GM12878 (cell line): ENCODE measurements around the gene TBC1D22B. TPM values are rescaled to one million over a fixed set of nuclear protein-coding genes. Genes with fewer than 3 reads are reported as not detected.
"Not testable (repeated sequence)": the region's sequence is repeated elsewhere in the genome, so short reads cannot be mapped to it uniquely, and the experiment has no call there.

Experiments used
- ATAC-seq: fragments of 200-7000 bp; cut with Tn5 transposase; 3 replicates; pipeline ENCODE4 v1.9.1; 2020; ENCODE audit warnings: mild to moderate bottlenecking, moderate library complexity
- BruUV-seq: library from RNA; stranded (reverse); fragments of 400-500 nt; replicated peaks from 2 replicates; lab custom pipeline; 2021; lab: Mats Ljungman, UMichigan
- CTCF ChIA-PET: fragments of 300-600 bp; sonication (Branson Sonifier 250); formaldehyde crosslinking; extraction: SDS; loops from one replicate; lab custom pipeline; 2021; ENCODE audit warnings: inconsistent platforms; lab: Yijun Ruan, JAX
- POLR2A ChIA-PET: fragments of 350-600 bp; formaldehyde crosslinking; extraction: SDS; loops from one replicate; lab custom pipeline; 2021; ENCODE audit warnings: inconsistent platforms; lab: Charles Lee
- RAD21 ChIA-PET: fragments of 300-600 bp; sonication (Branson Sonifier 250); formaldehyde crosslinking; loops from one replicate; lab custom pipeline; 2023; ENCODE audit warnings: antibody characterized with exemption; ENCODE audit not compliant: unreplicated experiment; lab: Charles Lee
- SMC1A ChIA-PET: fragments of 300-600 bp; sonication (Branson Sonifier 250); formaldehyde crosslinking; loops from one replicate; lab custom pipeline; 2023; ENCODE audit not compliant: unreplicated experiment, uncharacterized antibody; lab: Charles Lee
- DNase-seq: peaks from one replicate; pipeline ENCODE4 v3.0.0-alpha.2; 2011; ENCODE audit warnings: low read depth, low spot score
- FAIRE-seq: peaks from 3 replicates; lab custom pipeline; 2011; peaks lifted over from hg19 to GRCh38; lab: Jason Lieb, UNC
- H2AFZ ChIP-seq: 2 replicates; pipeline ENCODE4 v1.6.0; 2011; ENCODE audit warnings: low read depth, low read length, control low read depth; ENCODE audit not compliant: control insufficient read depth
- H3K27ac ChIP-seq: 2 replicates; pipeline ENCODE4 v1.5.1; 2011; ENCODE audit warnings: control low read depth; ENCODE audit not compliant: control insufficient read depth, insufficient read depth
- H3K27me3 ChIP-seq, 2 experiments: replicated peaks in 1 of 2; 2 replicates each; pipeline versions ENCODE4 v1.6.0 to v1.6.1; 2011; ENCODE audit warnings: low read length in 1 of 2; ENCODE audit not compliant: control insufficient read depth in 2 of 2, insufficient read depth in 2 of 2
- H3K36me3 ChIP-seq, 2 experiments: 2 replicates each; pipeline ENCODE4 v1.5.1; 2011; ENCODE audit warnings: low read length in 1 of 2; ENCODE audit not compliant: control insufficient read depth in 2 of 2, insufficient read depth in 2 of 2
- H3K4me1 ChIP-seq: 2 replicates; pipeline ENCODE4 v1.6.1; 2011; ENCODE audit warnings: mild to moderate bottlenecking, low read length, moderate library complexity, mixed read lengths; ENCODE audit not compliant: control insufficient read depth, insufficient read depth
- H3K4me2 ChIP-seq: 2 replicates; pipeline ENCODE4 v1.6.0; 2011; ENCODE audit warnings: control low read depth; ENCODE audit not compliant: control insufficient read depth, insufficient read depth
- H3K4me3 ChIP-seq: fragments of 200-600 bp; sonication (generic); 2 replicates; pipeline ENCODE4 v1.5.1; 2016
- H3K79me2 ChIP-seq: 2 replicates; pipeline ENCODE4 v1.6.0; 2011; ENCODE audit warnings: low read length; ENCODE audit not compliant: control insufficient read depth, insufficient read depth
- H3K9ac ChIP-seq: 2 replicates; pipeline ENCODE4 v1.8.0; 2011; ENCODE audit warnings: low read length, control low read depth, mixed read lengths; ENCODE audit not compliant: control insufficient read depth, insufficient read depth
- H3K9me3 ChIP-seq: replicated peaks from 3 replicates; pipeline ENCODE4 v1.5.1; 2011; ENCODE audit warnings: mild to moderate bottlenecking, low read length; ENCODE audit not compliant: control insufficient read depth, insufficient read depth
- H4K20me1 ChIP-seq: 2 replicates; pipeline ENCODE4 v1.6.0; 2011; ENCODE audit not compliant: control insufficient read depth, insufficient read depth
- KDM1A ChIP-seq: fragments of 200-600 bp; sonication (generic); IDR thresholded peaks from 2 replicates; pipeline ENCODE4 v1.6.1; 2016; ENCODE audit warnings: borderline replicate concordance
- SREBF2 ChIP-seq: IDR thresholded peaks from 2 replicates; pipeline ENCODE4 v1.6.1; 2012; ENCODE audit warnings: mild to moderate bottlenecking, low read length
- SUZ12 ChIP-seq: fragments of 200-600 bp; sonication (generic); IDR thresholded peaks from one replicate; pipeline ENCODE4 v1.6.1; 2018; ENCODE audit warnings: antibody characterized with exemption, mild to moderate bottlenecking; ENCODE audit not compliant: unreplicated experiment
- TARDBP ChIP-seq: IDR thresholded peaks from 2 replicates; pipeline ENCODE4 v1.6.1; 2016; ENCODE audit warnings: borderline replicate concordance
- TBL1XR1 ChIP-seq: IDR thresholded peaks from 2 replicates; pipeline ENCODE4 v1.6.1; 2012; ENCODE audit warnings: low read depth, low read length, improper control_type of control experiment
- in situ Hi-C: fragments of 300-500 bp; cut with MboI; formaldehyde crosslinking; loops from 9 replicates; pipeline ENCODE4 v1.14.3; 2018; ENCODE audit warnings: mixed read lengths
- intact Hi-C: fragments of 100-400 bp; cut with micrococcal nuclease; formaldehyde crosslinking; loops from one replicate; pipeline ENCODE4 v1.14.2; 2022; ENCODE audit not compliant: unreplicated experiment
- polyA plus RNA-seq, 11 experiments: library from polyadenylated mRNA; depleted of rRNA in 4 of 11; unstranded in 6 of 11; stranded (reverse) in 5 of 11; fragments of >200 nt; fragmentation: Nextera tagmentation in 4 of 11; fragmentation: Illumina TruSeq in 1 of 11; extraction: Ambion mirVana in 4 of 11; extraction: Trizol in 1 of 11; gene quantifications; 1 replicate in 1 of 11; 2 replicates in 10 of 11; pipeline versions ENCODE4 v1.2.1 to v1.2.3, GENCODE V29; 2011 to 2016; ENCODE audit warnings: inconsistent platforms in 2 of 11, missing spikeins in 2 of 11, low read depth in 1 of 11
- total RNA-seq, 4 experiments: library from RNA; depleted of rRNA in 3 of 4; stranded (reverse); fragments of >200 nt in 3 of 4; fragmentation: Illumina TruSeq in 1 of 4; extraction: Trizol in 1 of 4; gene quantifications; 2 replicates each; pipeline versions ENCODE4 v1.2.1 to v1.2.3, GENCODE V29; 2013 to 2021
- TF ChIP-seq, protein P1 (sequence below): fragments of 450-650 bp; formaldehyde crosslinking; IDR thresholded peaks from 2 replicates; pipeline ENCODE4 v1.4.0; 2022; ENCODE audit warnings: mild to moderate bottlenecking, moderate library complexity

The TBC1D22B gene
- total and polyA plus RNA-seq, 10 of the 15 experiments (the other 5 are each of a cell fraction or from before 2014, with no cell fraction given), result 3.4 to 18.7 (median 14.1) TPM

DNA sequence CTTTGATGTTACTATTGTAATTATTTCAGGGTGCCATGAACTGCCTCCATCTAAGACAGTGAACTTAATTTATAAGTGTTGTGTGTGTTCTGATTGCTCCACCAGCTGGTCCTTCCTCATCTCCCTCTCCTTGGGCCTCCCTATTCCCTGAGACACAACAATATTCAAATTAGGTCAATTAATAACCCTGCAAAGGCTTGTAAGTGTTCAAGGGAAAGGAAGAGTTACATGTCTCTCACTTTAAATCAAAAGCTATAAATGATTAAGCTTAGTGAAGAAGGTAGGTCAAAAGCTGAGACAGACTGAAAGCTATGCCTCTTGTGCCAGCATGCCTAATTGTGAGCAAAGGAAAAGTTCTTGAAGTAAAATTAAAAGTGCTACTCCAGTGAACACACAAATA is 35.9 kb downstream of the TBC1D22B start:
- ChIA-PET POLR2A (interaction anchor here (0.6 to 1.9 kb wide), 2 partner anchors 9 to 10 kb away, joined by 3 to 5 read pairs; no protein-coding TSS in a partner anchor), SMC1A (interaction anchor here (0.7 to 1.4 kb wide), 3 partner anchors 21 to 73 kb away, joined by 3 to 4 read pairs (median 3); no protein-coding TSS in a partner anchor), RAD21 (no interaction called here), CTCF (interaction anchor here (1.0 to 2.9 kb wide), 5 partner anchors 10 to 83 kb away, joined by 3 to 15 read pairs (median 4); no protein-coding TSS in a partner anchor)
- H4K20me1 ChIP-seq, result no peaks in the 10 kb centered on the region
- H3K27ac ChIP-seq, result no peak overlapping the region
- ATAC-seq (no peak), FAIRE-seq (no peak), DNase-seq (no peak)
- no peak overlapping the region for H2AFZ ChIP-seq
- H3K9ac ChIP-seq, result no peak overlapping the region
- no peaks in the 10 kb centered on the region for H3K27me3 ChIP-seq
- peaks cover 5 to 6% of the 10 kb centered on the region in 2 experiments; a peak in 3 of 4 replicates for H3K36me3 ChIP-seq
- H3K4me2 ChIP-seq, result no peak overlapping the region
- intact Hi-C loops (no loop called here), in situ Hi-C loops (no loop called here)
- no peak overlapping the region for H3K4me3 ChIP-seq
- H3K79me2 ChIP-seq, result no peaks in the 10 kb centered on the region
- TF ChIP-seq SUZ12 (no peak), KDM1A (no peak), SREBF2 (no peak), TARDBP (no peak), TBL1XR1 (no peak)
- TF ChIP-seq, protein P1, sequence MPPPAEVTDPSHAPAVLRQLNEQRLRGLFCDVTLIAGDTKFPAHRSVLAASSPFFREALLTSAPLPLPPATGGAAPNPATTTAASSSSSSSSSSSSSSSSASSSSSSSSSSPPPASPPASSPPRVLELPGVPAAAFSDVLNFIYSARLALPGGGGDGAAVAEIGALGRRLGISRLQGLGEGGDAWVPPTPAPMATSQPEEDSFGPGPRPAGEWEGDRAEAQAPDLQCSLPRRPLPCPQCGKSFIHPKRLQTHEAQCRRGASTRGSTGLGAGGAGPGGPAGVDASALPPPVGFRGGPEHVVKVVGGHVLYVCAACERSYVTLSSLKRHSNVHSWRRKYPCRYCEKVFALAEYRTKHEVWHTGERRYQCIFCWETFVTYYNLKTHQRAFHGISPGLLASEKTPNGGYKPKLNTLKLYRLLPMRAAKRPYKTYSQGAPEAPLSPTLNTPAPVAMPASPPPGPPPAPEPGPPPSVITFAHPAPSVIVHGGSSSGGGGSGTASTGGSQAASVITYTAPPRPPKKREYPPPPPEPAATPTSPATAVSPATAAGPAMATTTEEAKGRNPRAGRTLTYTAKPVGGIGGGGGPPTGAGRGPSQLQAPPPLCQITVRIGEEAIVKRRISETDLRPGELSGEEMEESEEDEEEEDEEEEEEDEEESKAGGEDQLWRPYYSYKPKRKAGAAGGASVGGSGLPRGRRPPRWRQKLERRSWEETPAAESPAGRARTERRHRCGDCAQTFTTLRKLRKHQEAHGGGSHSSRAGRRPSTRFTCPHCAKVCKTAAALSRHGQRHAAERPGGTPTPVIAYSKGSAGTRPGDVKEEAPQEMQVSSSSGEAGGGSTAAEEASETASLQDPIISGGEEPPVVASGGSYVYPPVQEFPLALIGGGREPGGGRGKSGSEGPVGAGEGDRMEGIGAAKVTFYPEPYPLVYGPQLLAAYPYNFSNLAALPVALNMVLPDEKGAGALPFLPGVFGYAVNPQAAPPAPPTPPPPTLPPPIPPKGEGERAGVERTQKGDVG (CRISPR knock-in tag), result no peak
- peaks cover 7% of the 10 kb centered on the region for H3K4me1 ChIP-seq
- H3K9me3 ChIP-seq, result no peaks in the 10 kb centered on the region
- BruUV-seq, result no TSS peak

DNA sequence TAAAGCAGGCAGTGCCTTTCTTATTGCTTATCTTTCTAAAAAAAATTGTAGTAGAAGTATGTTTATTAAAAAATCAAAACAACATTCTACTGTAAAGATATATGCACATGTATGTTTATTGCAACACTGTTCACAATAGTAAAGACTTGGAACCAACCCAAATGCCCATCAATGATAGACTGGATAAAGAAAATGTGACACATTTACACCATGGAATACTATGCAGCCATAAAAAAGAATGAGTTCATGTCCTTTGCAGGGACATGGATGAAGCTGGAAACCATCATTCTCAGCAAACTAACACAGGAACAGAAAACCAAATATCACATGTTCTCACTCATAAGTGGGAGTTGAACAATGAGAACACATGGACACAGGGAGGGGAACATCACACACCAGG is 40.1 kb downstream of the TBC1D22B start:
- H3K4me3 ChIP-seq, H3K36me3 ChIP-seq, H3K79me2 ChIP-seq, H3K9me3 ChIP-seq, RAD21 ChIA-PET, H3K27ac ChIP-seq, H2AFZ ChIP-seq, BruUV-seq, H3K4me2 ChIP-seq, in situ Hi-C loops, H3K9ac ChIP-seq, FAIRE-seq, ATAC-seq, H3K27me3 ChIP-seq, H3K4me1 ChIP-seq, intact Hi-C loops, DNase-seq, H4K20me1 ChIP-seq: not testable (repeated sequence)
- ChIA-PET SMC1A (interaction anchor here (1.4 to 1.8 kb wide), 2 partner anchors 17 to 74 kb away, joined by 3 to 5 read pairs; no protein-coding TSS in a partner anchor), CTCF (interaction anchor here (1.2 to 1.9 kb wide), 2 partner anchors 28 to 241 kb away, joined by 3 to 6 read pairs; no protein-coding TSS in a partner anchor), POLR2A (interaction anchor here (0.7 kb wide), 2 partner anchors 31 to 65 kb away, joined by 3 to 6 read pairs; no protein-coding TSS in a partner anchor)
